ENCODE data around the gene FAM13A.

The FAM13A gene

GRCh38 chr4:89078300-89078699 lies 21.3 kb upstream of the FAM13A start:
- ChIA-PET CTCF (no interaction called here), POLR2A (no interaction called here)
- DNase-seq (ENCODE audit: extremely low spot score), result no peak
- no peak for TF ChIP-seq NFRKB (IDR thresholded peaks at IDR 0.05)
- no peak for TF ChIP-seq BHLHE40 (IDR thresholded peaks at IDR 0.05; ENCODE audit: borderline replicate concordance)
- no peak for TF ChIP-seq ELF4 (IDR thresholded peaks at IDR 0.05)
- no peak for TF ChIP-seq L3MBTL2 (conservative IDR thresholded peaks at IDR 0.05)
- TF ChIP-seq ZNF384 (IDR thresholded peaks at IDR 0.05), result no peak
- no peak for TF ChIP-seq LEF1 (IDR thresholded peaks at IDR 0.05; ENCODE audit: borderline replicate concordance)
- no peak for TF ChIP-seq CTBP1 (IDR thresholded peaks at IDR 0.05; ENCODE audit: borderline replicate concordance)
- no peak for TF ChIP-seq SUZ12 (IDR thresholded peaks at IDR 0.05)
- TF ChIP-seq FOXM1 (IDR thresholded peaks at IDR 0.05; ENCODE audit: borderline replicate concordance), result no peak
- TF ChIP-seq FOXA1 (IDR thresholded peaks at IDR 0.05), result no peak

GRCh38 chr4:89077761-89078160 lies 20.8 kb upstream of the FAM13A start:
- POLR2A ChIA-PET, result no interaction called here
- CTCF ChIA-PET, result no interaction called here
- DNase-seq (ENCODE audit: extremely low spot score), result no peak
- TF ChIP-seq LEF1 (IDR thresholded peaks at IDR 0.05; ENCODE audit: borderline replicate concordance) (no peak), BHLHE40 (IDR thresholded peaks at IDR 0.05; ENCODE audit: borderline replicate concordance) (no peak), ARNT (IDR thresholded peaks at IDR 0.05) (no peak), PKNOX1 (IDR thresholded peaks at IDR 0.05) (no peak), SUZ12 (IDR thresholded peaks at IDR 0.05) (no peak), HDGF (IDR thresholded peaks at IDR 0.05; ENCODE audit: borderline replicate concordance) (no peak)

- no peak for TF ChIP-seq TARDBP (IDR thresholded peaks at IDR 0.05)
- no peak for TF ChIP-seq ELF4 (IDR thresholded peaks at IDR 0.05)
- no peak for TF ChIP-seq PKNOX1 (IDR thresholded peaks at IDR 0.05)
- TF ChIP-seq FOXM1 (IDR thresholded peaks at IDR 0.05; ENCODE audit: borderline replicate concordance), result no peak
- no peak for TF ChIP-seq L3MBTL2 (conservative IDR thresholded peaks at IDR 0.05)
- no peak for TF ChIP-seq LEF1 (IDR thresholded peaks at IDR 0.05; ENCODE audit: borderline replicate concordance)
- TF ChIP-seq BHLHE40 (IDR thresholded peaks at IDR 0.05; ENCODE audit: borderline replicate concordance), result no peak
- TF ChIP-seq SUZ12 (IDR thresholded peaks at IDR 0.05), result no peak
- TF ChIP-seq ARNT (IDR thresholded peaks at IDR 0.05), result no peak
- no peak for TF ChIP-seq CTBP1 (IDR thresholded peaks at IDR 0.05; ENCODE audit: borderline replicate concordance)
- no peak for TF ChIP-seq HDGF (IDR thresholded peaks at IDR 0.05; ENCODE audit: borderline replicate concordance)
- no peak for TF ChIP-seq ZNF384 (IDR thresholded peaks at IDR 0.05)
- no peak for TF ChIP-seq SP1 (IDR thresholded peaks at IDR 0.05)
- no peak for TF ChIP-seq NFRKB (IDR thresholded peaks at IDR 0.05)
- ChIA-PET CTCF (no interaction called here), POLR2A (interaction anchor here (0.8 to 0.9 kb wide), 2 partner anchors 10 to 15 kb away, joined by 3 read pairs; no protein-coding TSS in a partner anchor)
- no peak for DNase-seq (ENCODE audit: extremely low spot score)
Observed at GRCh38 chr4:89072921-89073320, 15.9 kb upstream of the FAM13A start.

- TF ChIP-seq ARNT (IDR thresholded peaks at IDR 0.05) (no peak), NFRKB (IDR thresholded peaks at IDR 0.05) (no peak), CTBP1 (IDR thresholded peaks at IDR 0.05; ENCODE audit: borderline replicate concordance) (no peak), TARDBP (IDR thresholded peaks at IDR 0.05) (no peak)
- POLR2A ChIA-PET, result no interaction called here
- no peak for DNase-seq (ENCODE audit: extremely low spot score)
- CTCF ChIA-PET, result interaction anchor here (0.6 kb wide), 1 partner anchor 47 kb away, joined by 3 read pairs; no protein-coding TSS in a partner anchor
Observed at GRCh38 chr4:89071311-89071710, 14.3 kb upstream of the FAM13A start.

- no peak for DNase-seq (ENCODE audit: extremely low spot score)
- no peak for TF ChIP-seq HDGF (IDR thresholded peaks at IDR 0.05; ENCODE audit: borderline replicate concordance)
- no peak for TF ChIP-seq ARNT (IDR thresholded peaks at IDR 0.05)
- TF ChIP-seq FOXA1 (IDR thresholded peaks at IDR 0.05), result no peak
- no peak for TF ChIP-seq CTBP1 (IDR thresholded peaks at IDR 0.05; ENCODE audit: borderline replicate concordance)
- TF ChIP-seq ZNF384 (IDR thresholded peaks at IDR 0.05), result no peak
- TF ChIP-seq TARDBP (IDR thresholded peaks at IDR 0.05), result no peak
- TF ChIP-seq PKNOX1 (IDR thresholded peaks at IDR 0.05), result no peak
- no peak for TF ChIP-seq FOXM1 (IDR thresholded peaks at IDR 0.05; ENCODE audit: borderline replicate concordance)
- ChIA-PET CTCF (interaction anchor here (0.6 kb wide), 1 partner anchor 256 kb away, joined by 3 read pairs; no protein-coding TSS in a partner anchor), POLR2A (no interaction called here)
Observed at GRCh38 chr4:89070041-89070440, 13.1 kb upstream of the FAM13A start.

GRCh38 chr4:89069481-89069880 lies 12.5 kb upstream of the FAM13A start:
- DNase-seq (ENCODE audit: extremely low spot score), result no peak
- no peak for TF ChIP-seq TARDBP (IDR thresholded peaks at IDR 0.05)
- TF ChIP-seq BHLHE40 (IDR thresholded peaks at IDR 0.05; ENCODE audit: borderline replicate concordance), result no peak
- TF ChIP-seq FOXA1 (IDR thresholded peaks at IDR 0.05), result no peak
- TF ChIP-seq ZNF384 (IDR thresholded peaks at IDR 0.05), result no peak
- TF ChIP-seq HDGF (IDR thresholded peaks at IDR 0.05; ENCODE audit: borderline replicate concordance), result no peak
- no peak for TF ChIP-seq SUZ12 (IDR thresholded peaks at IDR 0.05)
- TF ChIP-seq NFRKB (IDR thresholded peaks at IDR 0.05), result no peak
- ChIA-PET CTCF (interaction anchor here (0.6 kb wide), 1 partner anchor 256 kb away, joined by 3 read pairs; no protein-coding TSS in a partner anchor), POLR2A (no interaction called here)

GRCh38 chr4:89067417-89067816 lies 10.4 kb upstream of the FAM13A start:
- no peak for DNase-seq (ENCODE audit: extremely low spot score)
- CTCF ChIA-PET, result no interaction called here
- POLR2A ChIA-PET, result no interaction called here
- no peak for TF ChIP-seq CTBP1 (IDR thresholded peaks at IDR 0.05; ENCODE audit: borderline replicate concordance)
- no peak for TF ChIP-seq LEF1 (IDR thresholded peaks at IDR 0.05; ENCODE audit: borderline replicate concordance)
- no peak for TF ChIP-seq L3MBTL2 (conservative IDR thresholded peaks at IDR 0.05)
- TF ChIP-seq ELF4 (IDR thresholded peaks at IDR 0.05), result no peak
- no peak for TF ChIP-seq ARNT (IDR thresholded peaks at IDR 0.05)
- TF ChIP-seq SUZ12 (IDR thresholded peaks at IDR 0.05), result no peak
- no peak for TF ChIP-seq FOXA1 (IDR thresholded peaks at IDR 0.05)

All from HEK293T (cell line).